Measurements from ENCODE around the gene FERMT3. TPM values are rescaled to one million over a fixed set of nuclear protein-coding genes. Genes with fewer than 3 reads are reported as not detected.
A peak's percentile ranks its signal among the peaks of the same experiment; 100 is the strongest.
"Not testable (repeated sequence)": the region's sequence is repeated elsewhere in the genome, so short reads cannot be mapped to it uniquely, and the experiment has no call there.

FERMT3 gene
- polyA plus RNA-seq, 3 donors: 289 to 421 (median 310) TPM

- Histone ChIP-seq H3K4me1 (ENCODE audit: control insufficient read depth in 1 of 2, insufficient read depth in 2 of 2, low read length in 2 of 2) (peaks cover 49 to 68% of the 10 kb centered on the region in 2 donors), H3K4me3 (replicated peaks in 1 of 3; ENCODE audit: low read depth in 2 of 3, low read length in 3 of 3) (peak overlapping the region; percentile 45 to 86 (median 51)), H3K36me3 (replicated peaks in 1 of 2; ENCODE audit: control insufficient read depth in 1 of 2, insufficient read depth in 2 of 2, low read length in 2 of 2) (peaks cover 10 to 12% of the 10 kb centered on the region in 2 donors), H3K9ac (ENCODE audit: insufficient read depth, low read length, poor library complexity, severe bottlenecking) (peak overlapping the region; percentile 76), H3K4me2 (replicated peaks; ENCODE audit: extremely low read depth, low read length, poor library complexity, severe bottlenecking) (peak overlapping the region; percentile 91), H3K79me2 (ENCODE audit: insufficient read depth, low read length) (peaks cover 40% of the 10 kb centered on the region), H4K20me1 (ENCODE audit: insufficient read depth, low read length) (no peaks in the 10 kb centered on the region), H3K27me3 (ENCODE audit: control insufficient read depth in 2 of 2, insufficient read depth in 2 of 2, low read length in 2 of 2) (no peaks in the 10 kb centered on the region), H2AFZ (ENCODE audit: insufficient read depth, low read depth, low read length, poor library complexity, severe bottlenecking) (no peak overlapping the region), H3K27ac (ENCODE audit: low read depth in 1 of 2, low read length in 2 of 2) (peak overlapping the region; percentile 11 to 92), H3K9me3 (replicated peaks in 1 of 2; ENCODE audit: control insufficient read depth in 1 of 2, insufficient read depth in 1 of 2, low read length in 2 of 2) (no peaks in the 10 kb centered on the region)
- Mint-ChIP-seq H3K4me1 (peaks cover 46% of the 10 kb centered on the region), H3K9me3 (no peaks in the 10 kb centered on the region), H3K4me3 (peak overlapping the region; percentile 85 to 89), H3K27me3 (ENCODE audit: low read depth in 3 of 3) (peaks cover 3 to 10% (median 7%) of the 10 kb centered on the region in 3 donors), H3K36me3 (peaks cover 13 to 14% of the 10 kb centered on the region in 2 donors), H3K27ac (peak overlapping the region in 6 of 7 donors; percentile 78 to 88 (median 84))
- WGBS (ENCODE audit: insufficient coverage): 0% methylated on average over 43 of the region's 46 CpGs
- peak; percentile 86 to 97 (median 91) for DNase-seq
- intact Hi-C loops (cut with micrococcal nuclease): no loop called here
- no peak for TF ChIP-seq CTCF (IDR thresholded peaks at IDR 0.05)
These were observed 39.5 kb downstream of the FERMT3 start for GRCh38 chr11:64245797-64246620.

- H3K27me3 ChIP-seq (ENCODE audit: control insufficient read depth in 2 of 2, insufficient read depth in 2 of 2, low read length in 2 of 2); H2AFZ ChIP-seq (ENCODE audit: insufficient read depth, low read depth, low read length, poor library complexity, severe bottlenecking); intact Hi-C loops (cut with micrococcal nuclease); H3K27ac ChIP-seq (ENCODE audit: low read depth in 1 of 2, low read length in 2 of 2); H4K20me1 ChIP-seq (ENCODE audit: insufficient read depth, low read length); H3K9me3 Mint-ChIP-seq; DNase-seq; H3K9me3 ChIP-seq (replicated peaks in 1 of 2; ENCODE audit: control insufficient read depth in 1 of 2, insufficient read depth in 1 of 2, low read length in 2 of 2): not testable (repeated sequence)
- Histone ChIP-seq H3K36me3 (replicated peaks in 1 of 2; ENCODE audit: control insufficient read depth in 1 of 2, insufficient read depth in 2 of 2, low read length in 2 of 2) (peaks cover 10 to 12% of the 10 kb centered on the region in 2 donors), H3K4me2 (replicated peaks; ENCODE audit: extremely low read depth, low read length, poor library complexity, severe bottlenecking) (peak overlapping the region; percentile 93), H3K4me1 (ENCODE audit: control insufficient read depth in 1 of 2, insufficient read depth in 2 of 2, low read length in 2 of 2) (peaks cover 51 to 72% of the 10 kb centered on the region in 2 donors), H3K9ac (ENCODE audit: insufficient read depth, low read length, poor library complexity, severe bottlenecking) (peak overlapping the region; percentile 76), H3K79me2 (ENCODE audit: insufficient read depth, low read length) (peaks cover 39% of the 10 kb centered on the region), H3K4me3 (replicated peaks in 1 of 3; ENCODE audit: low read depth in 2 of 3, low read length in 3 of 3) (peak overlapping the region; percentile 45 to 94 (median 86))
- peak overlapping the region; percentile 83 to 87 for H3K4me3 Mint-ChIP-seq
- peaks cover 3 to 10% (median 7%) of the 10 kb centered on the region in 3 donors for H3K27me3 Mint-ChIP-seq (ENCODE audit: low read depth in 3 of 3)
- H3K27ac Mint-ChIP-seq: peak overlapping the region in 1 of 7 donors; percentile 83
- WGBS (ENCODE audit: insufficient coverage): 0% methylated on average over 43 of the region's 43 CpGs
- H3K4me1 Mint-ChIP-seq: peaks cover 46% of the 10 kb centered on the region
- peaks cover 13 to 14% of the 10 kb centered on the region in 2 donors for H3K36me3 Mint-ChIP-seq
These were observed 40.0 kb downstream of the FERMT3 start for GRCh38 chr11:64246621-64246870.

Measured in CD14-positive monocyte (primary cell).